ENCODE measurements around the gene HEXB.
A peak's percentile ranks its signal among the peaks of the same experiment; 100 is the strongest.

HEXB gene

DNA sequence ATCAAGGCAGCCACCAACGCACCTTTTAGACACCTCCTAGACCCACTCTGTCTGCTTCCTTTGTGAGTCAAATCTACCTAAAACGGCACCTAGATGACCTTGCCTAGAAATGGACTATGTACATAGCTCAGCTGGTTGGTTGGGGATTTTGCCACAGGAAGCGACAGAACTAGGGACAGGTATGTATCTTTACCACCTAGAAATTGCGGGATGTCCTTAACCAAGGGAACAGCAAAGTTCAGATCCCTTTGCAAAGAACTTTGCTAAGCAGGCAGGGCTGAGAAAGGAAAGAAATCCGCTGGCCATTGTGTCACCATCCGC, 42.5 kb upstream of the HEXB start:
- no peak for DNase-seq (ENCODE audit: low read depth in 1 of 2, low spot score in 1 of 2)
- TF ChIP-seq, protein P1, sequence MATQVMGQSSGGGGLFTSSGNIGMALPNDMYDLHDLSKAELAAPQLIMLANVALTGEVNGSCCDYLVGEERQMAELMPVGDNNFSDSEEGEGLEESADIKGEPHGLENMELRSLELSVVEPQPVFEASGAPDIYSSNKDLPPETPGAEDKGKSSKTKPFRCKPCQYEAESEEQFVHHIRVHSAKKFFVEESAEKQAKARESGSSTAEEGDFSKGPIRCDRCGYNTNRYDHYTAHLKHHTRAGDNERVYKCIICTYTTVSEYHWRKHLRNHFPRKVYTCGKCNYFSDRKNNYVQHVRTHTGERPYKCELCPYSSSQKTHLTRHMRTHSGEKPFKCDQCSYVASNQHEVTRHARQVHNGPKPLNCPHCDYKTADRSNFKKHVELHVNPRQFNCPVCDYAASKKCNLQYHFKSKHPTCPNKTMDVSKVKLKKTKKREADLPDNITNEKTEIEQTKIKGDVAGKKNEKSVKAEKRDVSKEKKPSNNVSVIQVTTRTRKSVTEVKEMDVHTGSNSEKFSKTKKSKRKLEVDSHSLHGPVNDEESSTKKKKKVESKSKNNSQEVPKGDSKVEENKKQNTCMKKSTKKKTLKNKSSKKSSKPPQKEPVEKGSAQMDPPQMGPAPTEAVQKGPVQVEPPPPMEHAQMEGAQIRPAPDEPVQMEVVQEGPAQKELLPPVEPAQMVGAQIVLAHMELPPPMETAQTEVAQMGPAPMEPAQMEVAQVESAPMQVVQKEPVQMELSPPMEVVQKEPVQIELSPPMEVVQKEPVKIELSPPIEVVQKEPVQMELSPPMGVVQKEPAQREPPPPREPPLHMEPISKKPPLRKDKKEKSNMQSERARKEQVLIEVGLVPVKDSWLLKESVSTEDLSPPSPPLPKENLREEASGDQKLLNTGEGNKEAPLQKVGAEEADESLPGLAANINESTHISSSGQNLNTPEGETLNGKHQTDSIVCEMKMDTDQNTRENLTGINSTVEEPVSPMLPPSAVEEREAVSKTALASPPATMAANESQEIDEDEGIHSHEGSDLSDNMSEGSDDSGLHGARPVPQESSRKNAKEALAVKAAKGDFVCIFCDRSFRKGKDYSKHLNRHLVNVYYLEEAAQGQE (IDR thresholded peaks at IDR 0.05; ENCODE audit: insufficient replicate concordance, low read depth), result no peak
- no peak for TF ChIP-seq SPI1 (IDR thresholded peaks at IDR 0.05; ENCODE audit: borderline replicate concordance, low read depth)
- no peak for TF ChIP-seq POLR2AphosphoS5 (IDR thresholded peaks at IDR 0.05; ENCODE audit: low read depth)
- TF ChIP-seq, protein P2, sequence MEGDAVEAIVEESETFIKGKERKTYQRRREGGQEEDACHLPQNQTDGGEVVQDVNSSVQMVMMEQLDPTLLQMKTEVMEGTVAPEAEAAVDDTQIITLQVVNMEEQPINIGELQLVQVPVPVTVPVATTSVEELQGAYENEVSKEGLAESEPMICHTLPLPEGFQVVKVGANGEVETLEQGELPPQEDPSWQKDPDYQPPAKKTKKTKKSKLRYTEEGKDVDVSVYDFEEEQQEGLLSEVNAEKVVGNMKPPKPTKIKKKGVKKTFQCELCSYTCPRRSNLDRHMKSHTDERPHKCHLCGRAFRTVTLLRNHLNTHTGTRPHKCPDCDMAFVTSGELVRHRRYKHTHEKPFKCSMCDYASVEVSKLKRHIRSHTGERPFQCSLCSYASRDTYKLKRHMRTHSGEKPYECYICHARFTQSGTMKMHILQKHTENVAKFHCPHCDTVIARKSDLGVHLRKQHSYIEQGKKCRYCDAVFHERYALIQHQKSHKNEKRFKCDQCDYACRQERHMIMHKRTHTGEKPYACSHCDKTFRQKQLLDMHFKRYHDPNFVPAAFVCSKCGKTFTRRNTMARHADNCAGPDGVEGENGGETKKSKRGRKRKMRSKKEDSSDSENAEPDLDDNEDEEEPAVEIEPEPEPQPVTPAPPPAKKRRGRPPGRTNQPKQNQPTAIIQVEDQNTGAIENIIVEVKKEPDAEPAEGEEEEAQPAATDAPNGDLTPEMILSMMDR (IDR thresholded peaks at IDR 0.05; ENCODE audit: insufficient read depth, low read length), result no peak
- TF ChIP-seq GABPA (IDR thresholded peaks at IDR 0.05; ENCODE audit: low read depth), result no peak
- no peak overlapping the region for H3K27ac ChIP-seq (replicated peaks)
- H3K27me3 ChIP-seq (ENCODE audit: insufficient read depth, poor library complexity, severe bottlenecking), result no peaks in the 10 kb centered on the region
- no peak overlapping the region for H3K4me3 ChIP-seq (replicated peaks; ENCODE audit: insufficient read depth, low read length)

DNA sequence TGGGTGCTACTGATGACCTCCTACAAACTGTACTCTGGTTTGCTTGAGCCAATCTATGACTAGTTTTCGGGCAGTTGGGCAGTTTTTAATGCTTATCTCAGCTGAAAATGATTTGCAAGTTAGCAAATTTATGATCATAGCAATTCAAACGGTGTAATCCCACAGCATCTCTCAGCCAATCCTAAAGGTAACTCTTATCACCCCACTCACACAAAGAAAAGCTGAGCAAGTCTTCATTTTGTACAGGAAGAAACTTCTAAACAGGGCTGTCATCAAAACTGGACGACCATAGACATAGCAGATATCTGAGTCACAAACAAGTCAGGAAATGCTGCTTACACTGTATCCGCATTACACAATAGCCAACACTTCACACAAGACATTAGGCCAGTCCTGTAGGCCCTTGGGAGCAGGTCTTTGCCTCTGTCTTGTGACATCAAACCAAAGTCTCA, 41.9 kb upstream of the HEXB start:
- DNase-seq (ENCODE audit: low read depth in 1 of 2, low spot score in 1 of 2), result peak; percentile 44 to 52
- Histone ChIP-seq H3K27me3 (ENCODE audit: insufficient read depth, poor library complexity, severe bottlenecking) (no peaks in the 10 kb centered on the region), H3K4me3 (replicated peaks; ENCODE audit: insufficient read depth, low read length) (no peak overlapping the region), H3K27ac (replicated peaks) (no peak overlapping the region)
- no peak for TF ChIP-seq GABPA (IDR thresholded peaks at IDR 0.05; ENCODE audit: low read depth)
- TF ChIP-seq, protein P2 (IDR thresholded peaks at IDR 0.05; ENCODE audit: insufficient read depth, low read length), result no peak
- TF ChIP-seq POLR2AphosphoS5 (IDR thresholded peaks at IDR 0.05; ENCODE audit: low read depth), result no peak
- TF ChIP-seq, protein P1 (IDR thresholded peaks at IDR 0.05; ENCODE audit: insufficient replicate concordance, low read depth), result no peak
- TF ChIP-seq SPI1 (IDR thresholded peaks at IDR 0.05; ENCODE audit: borderline replicate concordance, low read depth), result no peak

DNA sequence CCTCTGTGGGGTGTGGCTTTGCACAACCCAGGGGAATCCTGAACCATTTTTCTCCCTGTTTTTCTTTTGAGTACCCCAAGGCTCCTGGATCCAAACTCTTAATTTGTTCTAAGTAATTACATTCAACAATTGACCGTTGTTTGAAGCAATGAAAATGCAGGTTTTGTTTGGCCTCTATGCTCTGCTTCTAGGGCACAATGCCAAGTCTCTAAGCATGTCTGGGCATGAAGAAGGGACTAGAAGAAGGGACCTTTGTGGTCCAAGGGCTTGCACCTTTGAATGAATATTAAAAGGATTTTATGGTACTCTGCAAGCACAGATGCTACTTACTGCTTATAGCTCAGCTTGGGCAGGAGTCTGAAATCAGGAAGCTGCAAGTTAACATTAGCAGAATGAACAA, 37.9 kb upstream of the HEXB start:
- H3K27ac ChIP-seq (replicated peaks), result no peak overlapping the region
- DNase-seq (ENCODE audit: low read depth in 1 of 2, low spot score in 1 of 2), result no peak
- H3K27me3 ChIP-seq (ENCODE audit: insufficient read depth, poor library complexity, severe bottlenecking), result no peaks in the 10 kb centered on the region
- no peak overlapping the region for H3K4me3 ChIP-seq (replicated peaks; ENCODE audit: insufficient read depth, low read length)
- TF ChIP-seq, protein P1 (IDR thresholded peaks at IDR 0.05; ENCODE audit: insufficient replicate concordance, low read depth), result no peak
- TF ChIP-seq, protein P2 (IDR thresholded peaks at IDR 0.05; ENCODE audit: insufficient read depth, low read length), result no peak
- TF ChIP-seq POLR2AphosphoS5 (IDR thresholded peaks at IDR 0.05; ENCODE audit: low read depth) (no peak), GABPA (IDR thresholded peaks at IDR 0.05; ENCODE audit: low read depth) (no peak), SPI1 (IDR thresholded peaks at IDR 0.05; ENCODE audit: borderline replicate concordance, low read depth) (no peak)
